ENCODE data around the gene TGM1. TPM values are rescaled to one million over a fixed set of nuclear protein-coding genes. Genes with fewer than 3 reads are reported as not detected.

TGM1 gene
- total RNA-seq, 1 experiment from 2014 or later, result 2.9 TPM

DNA sequence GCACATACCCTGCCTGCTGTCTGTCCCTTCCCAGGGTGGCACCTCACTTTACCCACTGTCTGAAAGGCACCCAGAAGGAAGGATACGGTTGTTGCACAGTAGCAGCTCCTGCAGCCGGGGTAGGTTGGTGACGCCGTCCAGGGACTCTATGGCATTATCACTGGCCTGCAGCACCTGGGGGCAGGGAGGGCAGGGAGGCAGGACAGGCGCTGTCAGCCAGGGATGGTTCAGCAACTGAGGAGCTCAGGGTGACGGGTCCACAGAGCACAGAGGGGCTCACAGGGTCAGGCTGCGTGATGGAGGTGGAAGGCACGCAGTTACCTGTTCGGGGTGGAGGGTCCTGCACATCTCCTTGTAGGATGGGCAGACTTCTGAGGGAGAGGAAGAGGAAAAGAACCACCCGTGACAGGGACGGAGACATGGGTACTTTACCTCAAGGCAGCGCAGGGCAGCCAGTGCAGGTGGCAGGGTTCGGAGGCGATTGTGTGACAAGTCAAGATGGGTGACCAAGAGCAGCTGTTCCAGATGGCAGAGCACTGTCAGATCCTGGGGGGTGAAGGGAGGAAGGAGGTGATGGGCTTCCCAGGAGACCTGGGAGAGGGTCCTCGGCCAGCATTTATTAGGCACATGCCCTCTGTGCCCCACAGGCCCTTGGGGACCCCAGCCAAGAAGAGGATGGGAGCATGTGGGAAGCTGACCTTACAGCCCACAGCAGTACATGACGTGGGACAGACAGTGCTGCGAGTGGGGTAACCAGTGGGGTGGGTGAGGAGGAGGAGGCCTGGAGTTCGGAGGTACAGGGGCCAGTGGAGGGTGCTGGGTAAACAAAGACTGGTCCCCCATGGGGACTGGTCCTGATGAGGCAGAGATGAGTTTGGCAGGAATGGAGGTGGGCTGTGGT, 3.6 kb upstream of the TGM1 start:
- H3K4me1 Mint-ChIP-seq, result peaks cover 0 to 5% of the 10 kb centered on the region in 2 experiments; a peak in 1 of 4 replicates
- Histone ChIP-seq H3K27ac (ENCODE audit: insufficient read length, low read depth, low read length) (no peak overlapping the region), H3K79me2 (ENCODE audit: insufficient read depth, low read length) (no peaks in the 10 kb centered on the region), H2BK5ac (ENCODE audit: insufficient read length, low read length) (no peak overlapping the region), H2BK20ac (ENCODE audit: low read depth, low read length, poor library complexity, severe bottlenecking) (no peak overlapping the region), H3K14ac (ENCODE audit: insufficient read depth, low read length) (no peak overlapping the region; the same call in 1 of the 2 replicates), H3K18ac (ENCODE audit: insufficient read length, low read depth, low read length) (no peak overlapping the region), H2AFZ (ENCODE audit: low read length) (no peak overlapping the region), H3K23me2 (ENCODE audit: insufficient read length, low read depth, low read length, poor library complexity, severe bottlenecking) (peaks cover 6% of the 10 kb centered on the region), H3K23ac (ENCODE audit: insufficient read length, low read depth, low read length) (no peak overlapping the region), H3K79me1 (ENCODE audit: insufficient read depth, low read depth, low read length, poor library complexity, severe bottlenecking) (no peaks in the 10 kb centered on the region), H3K4ac (ENCODE audit: low read depth, low read length) (no peak overlapping the region), H3T11ph (ENCODE audit: low read length) (no peak overlapping the region), H4K8ac (replicated peaks; ENCODE audit: insufficient read length, low read depth, low read length) (no peak overlapping the region), H2BK12ac (ENCODE audit: insufficient read length, low read depth, low read length) (no peak overlapping the region), H3K4me2 (ENCODE audit: insufficient read depth, insufficient read length, low read length) (no peak overlapping the region), H3K27me3 (ENCODE audit: insufficient read depth, low read length) (no peaks in the 10 kb centered on the region), H2AK5ac (ENCODE audit: insufficient read length, low read length) (no peak overlapping the region), H4K5ac (ENCODE audit: insufficient read length, low read depth, low read length) (no peak overlapping the region), H3K9me3 (ENCODE audit: control insufficient read depth, low read depth, low read length) (no peaks in the 10 kb centered on the region), H3K9ac (ENCODE audit: extremely low read depth, insufficient read length, low read length) (no peak overlapping the region), H3K4me1 (ENCODE audit: insufficient read depth, low read length) (no peaks in the 10 kb centered on the region), H2BK120ac (ENCODE audit: low read depth, low read length, poor library complexity, severe bottlenecking) (no peak overlapping the region), H4K91ac (ENCODE audit: insufficient read length, low read depth, low read length) (no peak overlapping the region), H3K56ac (ENCODE audit: insufficient read length, low read depth, low read length) (no peak overlapping the region), H2BK15ac (ENCODE audit: low read depth, low read length) (no peak overlapping the region), H4K20me1 (ENCODE audit: control insufficient read depth, insufficient read depth, insufficient read length) (no peaks in the 10 kb centered on the region)
- H3K9me3 Mint-ChIP-seq, result no peaks in the 10 kb centered on the region
- no CpG with 5 or more reads among the region's 18 CpGs for WGBS (ENCODE audit: extremely low coverage, insufficient read length, low lambda C conversion rate)
- peak overlapping the region in 1 of 3 experiments; percentile 64; a peak in 4 of 7 replicates for H3K27ac Mint-ChIP-seq
- no peaks in the 10 kb centered on the region for H3K27me3 Mint-ChIP-seq (ENCODE audit: low read depth)
- no peak for DNase-seq
- TF ChIP-seq, protein P1, sequence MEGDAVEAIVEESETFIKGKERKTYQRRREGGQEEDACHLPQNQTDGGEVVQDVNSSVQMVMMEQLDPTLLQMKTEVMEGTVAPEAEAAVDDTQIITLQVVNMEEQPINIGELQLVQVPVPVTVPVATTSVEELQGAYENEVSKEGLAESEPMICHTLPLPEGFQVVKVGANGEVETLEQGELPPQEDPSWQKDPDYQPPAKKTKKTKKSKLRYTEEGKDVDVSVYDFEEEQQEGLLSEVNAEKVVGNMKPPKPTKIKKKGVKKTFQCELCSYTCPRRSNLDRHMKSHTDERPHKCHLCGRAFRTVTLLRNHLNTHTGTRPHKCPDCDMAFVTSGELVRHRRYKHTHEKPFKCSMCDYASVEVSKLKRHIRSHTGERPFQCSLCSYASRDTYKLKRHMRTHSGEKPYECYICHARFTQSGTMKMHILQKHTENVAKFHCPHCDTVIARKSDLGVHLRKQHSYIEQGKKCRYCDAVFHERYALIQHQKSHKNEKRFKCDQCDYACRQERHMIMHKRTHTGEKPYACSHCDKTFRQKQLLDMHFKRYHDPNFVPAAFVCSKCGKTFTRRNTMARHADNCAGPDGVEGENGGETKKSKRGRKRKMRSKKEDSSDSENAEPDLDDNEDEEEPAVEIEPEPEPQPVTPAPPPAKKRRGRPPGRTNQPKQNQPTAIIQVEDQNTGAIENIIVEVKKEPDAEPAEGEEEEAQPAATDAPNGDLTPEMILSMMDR (conservative IDR thresholded peaks at IDR 0.05), result no peak
- H3K4me3 Mint-ChIP-seq, result no peak overlapping the region; a peak in 1 of 5 replicates
- peaks cover 3 to 21% (median 14%) of the 10 kb centered on the region in 3 experiments; a peak in 5 of 7 replicates for H3K36me3 Mint-ChIP-seq (ENCODE audit: insufficient read depth in 1 of 3, low read depth in 3 of 3)
